ENCODE results near the gene FAAP20. TPM values are rescaled to one million over a fixed set of nuclear protein-coding genes. Genes with fewer than 3 reads are reported as not detected.

FAAP20 gene
- total RNA-seq, 1 donor from 2014 or later, result 50.6 TPM

- no peak for TF ChIP-seq CTCF (IDR thresholded peaks at IDR 0.05; ENCODE audit: insufficient read depth, low read length, poor library complexity, severe bottlenecking)
Observed at GRCh38 chr1:2209400-2210083, 15.0 kb upstream of the FAAP20 start.

GRCh38 chr1:2208309-2209239 lies 14.0 kb upstream of the FAAP20 start:
- no peak for DNase-seq (ENCODE audit: low read depth)

More at GRCh38 chr1:2209400-2210083, 15.0 kb upstream of the FAAP20 start:
- Histone ChIP-seq H3K36me3 (ENCODE audit: control insufficient read depth, insufficient read depth, low read length) (no peaks in the 10 kb centered on the region), H3K27me3 (ENCODE audit: control insufficient read depth, insufficient read depth, low read length) (no peaks in the 10 kb centered on the region), H3K4me3 (ENCODE audit: low read depth, low read length) (no peak overlapping the region)
- DNase-seq (ENCODE audit: low read depth), result no peak

GRCh38 chr1:2206813-2207487 lies 12.4 kb upstream of the FAAP20 start:
- DNase-seq (ENCODE audit: low read depth), result no peak
- TF ChIP-seq CTCF (IDR thresholded peaks at IDR 0.05; ENCODE audit: insufficient read depth, low read length, poor library complexity, severe bottlenecking), result no peak
- Histone ChIP-seq H3K36me3 (ENCODE audit: control insufficient read depth, insufficient read depth, low read length) (no peaks in the 10 kb centered on the region), H3K27me3 (ENCODE audit: control insufficient read depth, insufficient read depth, low read length) (no peaks in the 10 kb centered on the region), H3K4me3 (ENCODE audit: low read depth, low read length) (no peak overlapping the region)

More at GRCh38 chr1:2208309-2209239, 14.0 kb upstream of the FAAP20 start:
- Histone ChIP-seq H3K36me3 (ENCODE audit: control insufficient read depth, insufficient read depth, low read length) (no peaks in the 10 kb centered on the region), H3K4me3 (ENCODE audit: low read depth, low read length) (no peak overlapping the region), H3K27me3 (ENCODE audit: control insufficient read depth, insufficient read depth, low read length) (no peaks in the 10 kb centered on the region)
- TF ChIP-seq CTCF (IDR thresholded peaks at IDR 0.05; ENCODE audit: insufficient read depth, low read length, poor library complexity, severe bottlenecking), result no peak

DNA sequence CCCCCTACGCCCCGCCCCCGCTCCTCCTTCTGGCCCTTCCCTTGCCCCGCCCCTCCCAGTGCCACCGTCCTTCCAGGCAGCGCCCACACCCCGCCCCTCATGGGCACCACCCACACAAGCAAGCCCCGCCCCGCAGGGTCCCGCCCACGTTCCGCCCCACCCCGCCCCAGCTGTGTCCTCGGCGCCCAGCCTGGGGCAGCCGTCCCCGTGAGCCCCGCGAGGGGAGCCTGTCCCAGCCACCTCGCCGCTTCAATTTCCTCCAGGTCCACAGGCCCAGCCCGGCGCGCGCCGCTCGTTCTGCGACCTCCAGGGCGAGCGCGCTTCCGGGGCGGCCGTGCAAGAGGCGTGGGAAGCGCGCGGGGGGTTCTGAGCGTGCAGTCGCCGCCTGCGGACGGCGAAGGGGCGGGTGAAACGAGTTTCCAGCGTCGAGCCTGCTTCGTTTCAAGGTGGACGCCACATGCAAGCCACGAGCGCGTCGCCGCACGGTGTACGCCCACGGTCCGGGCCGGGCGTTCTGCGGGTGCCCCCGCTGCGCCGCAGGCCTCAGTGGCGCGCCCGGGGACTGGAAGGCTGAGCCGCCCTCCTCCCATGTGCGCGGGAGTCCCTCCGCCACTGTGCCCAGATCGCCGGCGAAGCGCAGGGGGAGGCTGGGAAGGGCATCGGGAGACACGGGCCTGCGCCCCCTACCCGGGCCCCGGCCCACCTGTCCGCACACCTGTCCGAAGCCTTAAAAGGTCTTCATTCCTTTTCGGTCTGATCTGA lies 10.8 kb upstream of the FAAP20 start:
- Histone ChIP-seq H3K36me3 (ENCODE audit: control insufficient read depth, insufficient read depth, low read length) (no peaks in the 10 kb centered on the region), H3K27me3 (ENCODE audit: control insufficient read depth, insufficient read depth, low read length) (no peaks in the 10 kb centered on the region), H3K4me3 (ENCODE audit: low read depth, low read length) (peak overlapping the region; percentile 44)
- DNase-seq (ENCODE audit: low read depth), result no peak
- no peak for TF ChIP-seq CTCF (IDR thresholded peaks at IDR 0.05; ENCODE audit: insufficient read depth, low read length, poor library complexity, severe bottlenecking)

- H3K36me3 ChIP-seq (ENCODE audit: control insufficient read depth, insufficient read depth, low read length), result no peaks in the 10 kb centered on the region
- no peak for DNase-seq (ENCODE audit: low read depth)
- no peak for TF ChIP-seq CTCF (IDR thresholded peaks at IDR 0.05; ENCODE audit: insufficient read depth, low read length, poor library complexity, severe bottlenecking)
- H3K27me3 ChIP-seq (ENCODE audit: control insufficient read depth, insufficient read depth, low read length), result no peaks in the 10 kb centered on the region
- peak overlapping the region; percentile 48 for H3K4me3 ChIP-seq (ENCODE audit: low read depth, low read length)
Observed at GRCh38 chr1:2204415-2205190, 10.0 kb upstream of the FAAP20 start.
